NCI-H187 (cell line): ENCODE measurements around the gene MPEG1.

Source experiments
- DNase-seq, 2 experiments: peaks; one replicate each; lab custom pipeline; 2025; lab: John Stamatoyannopoulos, UW

Gene MPEG1

GRCh38 chr11:59212744-59213631 is at the start of gene MPEG1:
MPEG1 (minus strand) TSS chr11:59212927; CDS start chr11:59212865, 62 bp downstream.
- DNase-seq: no peak

- DNase-seq: no peak
Measured at GRCh38 chr11:59262177-59262818, 49.6 kb upstream of the MPEG1 start.

DNA sequence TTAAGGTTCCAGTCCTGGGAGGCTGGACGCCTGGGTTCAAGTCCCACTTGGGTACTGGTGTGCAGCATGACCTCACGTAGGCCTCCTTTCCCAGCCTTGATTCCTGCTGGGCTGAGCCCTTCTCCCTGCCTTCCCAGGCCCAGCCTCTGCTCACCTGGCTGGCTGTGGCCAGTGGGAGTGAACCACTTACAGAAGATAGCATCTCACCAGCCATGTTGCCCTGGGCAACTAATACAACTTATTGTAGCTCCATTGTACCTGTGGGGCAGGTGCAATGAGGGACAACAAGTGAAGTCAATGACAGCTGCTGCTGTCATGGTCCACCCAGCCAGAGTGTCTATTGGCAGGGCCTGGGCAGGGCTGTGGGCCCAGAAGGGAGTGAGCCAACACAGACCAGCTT is 48.4 kb upstream of the MPEG1 start:
- no peak for DNase-seq

DNA sequence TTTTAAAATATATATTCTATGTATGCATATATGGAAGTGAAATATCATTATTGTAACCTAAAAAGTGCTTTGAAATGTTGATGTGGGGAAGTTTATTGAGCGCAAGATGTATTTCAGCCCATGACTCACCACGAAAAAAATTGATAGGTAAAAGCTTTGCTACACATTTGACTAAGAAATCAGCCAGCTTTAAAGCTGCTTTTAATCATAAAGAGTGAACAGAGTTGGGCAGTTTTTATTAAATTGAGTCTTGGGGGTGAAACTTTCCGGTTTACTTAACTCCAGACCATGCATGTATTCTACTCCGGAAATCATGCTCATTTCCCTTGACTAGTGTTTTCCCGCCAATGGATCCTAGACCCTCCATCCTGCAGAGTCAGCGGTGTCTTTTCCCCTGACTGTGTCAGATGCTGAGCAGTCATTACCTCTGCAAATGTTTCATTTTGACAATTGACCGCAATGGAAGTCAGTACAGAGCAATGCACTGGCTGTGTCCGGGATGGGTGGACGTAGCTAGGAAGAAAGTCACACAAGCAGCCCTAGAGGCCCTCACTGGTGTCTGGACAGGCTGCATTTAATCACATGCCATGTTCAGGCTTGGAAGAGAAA is 47.2 kb upstream of the MPEG1 start:
- DNase-seq: no peak

- no peak for DNase-seq
Measured at GRCh38 chr11:59259047-59259446, 46.3 kb upstream of the MPEG1 start.

DNA sequence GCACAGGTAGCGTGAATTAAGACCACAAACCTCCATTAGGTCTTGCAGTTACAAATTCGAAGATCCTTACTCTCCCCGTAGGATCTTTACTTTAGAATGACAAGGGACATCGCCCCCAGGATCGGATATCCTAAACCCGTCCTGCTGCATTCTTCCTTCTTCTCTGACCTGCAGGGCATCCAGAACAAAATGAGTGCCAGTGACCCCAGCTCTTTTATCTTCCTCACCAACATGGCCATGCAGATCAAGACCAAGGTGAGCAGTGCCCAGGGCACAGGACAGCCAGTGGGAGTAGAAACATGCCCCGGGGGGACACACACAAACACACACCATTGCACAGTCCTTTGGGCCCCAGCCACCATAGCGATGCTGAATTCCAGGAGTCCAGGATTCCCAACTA is 42.6 kb upstream of the MPEG1 start:
- no peak for DNase-seq

DNA sequence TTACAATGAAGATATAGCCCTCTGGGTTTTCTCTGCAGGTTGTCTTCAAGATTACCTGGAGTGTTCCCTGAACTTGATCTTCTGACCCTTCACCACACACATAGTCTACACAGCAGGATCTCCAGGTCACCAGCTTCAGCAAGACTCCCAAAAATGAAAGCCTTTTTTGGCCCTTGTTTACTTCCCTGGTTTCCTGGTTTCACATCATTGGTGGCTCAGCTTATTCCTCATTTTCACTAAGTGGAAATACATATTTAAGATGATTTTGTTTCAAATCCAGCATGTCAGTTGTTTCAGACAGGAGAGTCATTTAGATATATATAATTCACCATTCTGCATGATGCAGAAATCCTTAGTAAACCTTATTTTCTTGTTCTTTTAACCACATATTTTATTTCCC is 41.6 kb upstream of the MPEG1 start:
- no peak for DNase-seq

DNA sequence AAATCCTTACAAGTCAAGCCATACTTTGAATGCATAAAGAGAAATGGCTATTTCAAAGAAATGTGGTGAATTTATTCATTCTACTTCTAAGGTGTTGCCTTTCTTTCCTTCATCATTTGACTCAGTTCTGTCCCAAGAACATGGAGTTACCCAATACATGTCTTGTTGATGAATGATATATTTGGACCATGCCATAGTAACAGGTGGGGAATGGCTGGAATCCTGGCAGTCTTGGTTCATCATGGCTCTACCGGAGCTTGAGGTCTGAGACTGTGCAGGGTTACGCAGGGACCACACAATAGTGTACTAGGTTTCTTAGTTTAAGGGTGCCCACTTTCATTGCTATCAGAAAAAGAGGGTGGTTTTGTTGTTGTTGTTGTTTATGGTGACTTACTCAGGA is 40.3 kb upstream of the MPEG1 start:
- DNase-seq: no peak

DNA sequence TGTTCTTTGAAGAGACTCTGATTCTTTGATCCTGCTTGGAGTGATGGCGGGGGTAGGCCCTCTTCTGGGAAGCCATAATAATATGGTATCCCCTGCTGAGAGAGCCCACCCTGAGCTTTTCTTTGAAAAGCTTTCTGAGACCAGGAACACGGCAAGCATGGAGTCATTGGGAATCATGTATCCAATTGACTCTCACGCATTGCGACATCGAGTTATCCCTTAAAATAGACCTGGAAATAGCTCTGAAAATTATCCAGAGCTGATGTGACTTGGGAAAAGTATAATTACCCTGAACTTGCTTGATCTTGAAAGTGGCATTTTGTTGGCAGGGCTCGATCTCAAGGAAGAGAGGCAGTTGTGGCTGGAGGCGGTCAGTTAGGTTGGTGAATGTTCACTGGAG is 36.8 kb upstream of the MPEG1 start:
- no peak for DNase-seq

DNA sequence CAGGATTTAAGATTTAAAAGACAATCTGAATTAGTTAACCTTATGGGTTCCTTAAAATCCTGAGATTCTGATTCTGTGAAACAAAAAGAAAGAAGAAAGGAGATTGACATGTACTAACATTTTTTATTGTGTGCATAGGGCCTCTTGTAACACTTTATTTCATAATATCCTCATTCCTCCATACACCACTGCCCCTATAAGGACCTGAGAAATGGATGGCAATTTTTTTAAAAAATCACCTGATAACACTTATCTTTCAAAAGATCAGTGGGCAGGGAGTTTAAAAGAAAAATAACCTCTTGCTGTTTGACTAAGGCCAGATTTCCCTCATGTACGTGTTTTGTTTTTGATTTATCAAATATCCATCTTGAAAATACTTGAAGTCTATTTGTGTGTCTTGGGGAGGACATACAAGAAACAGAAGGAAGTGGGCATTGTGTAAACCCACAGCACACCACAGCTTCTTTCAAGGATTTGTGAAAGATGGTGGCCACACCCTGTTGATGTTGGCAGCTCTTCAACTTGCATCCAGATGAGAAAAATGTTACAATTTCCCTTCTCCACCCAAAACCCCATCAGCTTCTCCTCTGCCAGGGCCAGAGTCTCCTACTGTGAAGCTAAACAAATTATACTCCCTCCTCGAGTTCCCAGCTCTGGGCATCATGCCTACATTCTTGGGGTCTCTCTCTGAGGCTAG is 35.0 kb upstream of the MPEG1 start:
- no peak for DNase-seq

- no peak for DNase-seq
Measured at GRCh38 chr11:59243633-59244032, 30.9 kb upstream of the MPEG1 start.

GRCh38 chr11:59240322-59240721 is 27.6 kb upstream of the MPEG1 start:
- DNase-seq: no peak

GRCh38 chr11:59226396-59226795 is 13.7 kb upstream of the MPEG1 start:
- no peak for DNase-seq

- no peak for DNase-seq
Measured at GRCh38 chr11:59225017-59225416, 12.3 kb upstream of the MPEG1 start.

DNA sequence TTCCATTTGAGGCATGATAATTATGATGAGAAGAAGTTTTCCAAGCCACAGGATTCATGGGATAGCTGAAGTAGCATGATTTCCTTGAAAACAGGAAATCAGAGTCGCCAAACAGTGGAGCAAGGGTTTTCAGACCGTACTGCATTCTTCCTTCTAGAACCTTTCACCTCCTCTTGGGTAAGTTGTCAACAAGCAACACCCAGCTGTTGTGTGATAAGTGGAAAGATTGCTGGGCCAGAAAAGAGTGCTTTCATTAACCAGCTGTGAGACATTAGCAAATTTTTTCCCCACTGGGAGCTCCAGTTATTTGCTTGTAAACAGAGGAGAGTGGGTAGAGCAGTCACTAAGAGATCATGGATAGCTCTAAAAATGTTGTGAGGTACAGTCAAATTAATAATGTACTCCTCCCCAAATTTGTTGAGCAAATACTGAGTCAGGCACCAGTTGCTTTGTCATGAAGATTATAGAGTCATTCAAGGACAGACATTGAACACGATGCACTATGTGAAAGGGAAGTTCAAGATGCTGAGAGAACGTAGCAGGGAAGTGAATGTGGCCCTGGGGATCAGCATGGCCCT is 11.7 kb upstream of the MPEG1 start:
- DNase-seq: no peak

DNA sequence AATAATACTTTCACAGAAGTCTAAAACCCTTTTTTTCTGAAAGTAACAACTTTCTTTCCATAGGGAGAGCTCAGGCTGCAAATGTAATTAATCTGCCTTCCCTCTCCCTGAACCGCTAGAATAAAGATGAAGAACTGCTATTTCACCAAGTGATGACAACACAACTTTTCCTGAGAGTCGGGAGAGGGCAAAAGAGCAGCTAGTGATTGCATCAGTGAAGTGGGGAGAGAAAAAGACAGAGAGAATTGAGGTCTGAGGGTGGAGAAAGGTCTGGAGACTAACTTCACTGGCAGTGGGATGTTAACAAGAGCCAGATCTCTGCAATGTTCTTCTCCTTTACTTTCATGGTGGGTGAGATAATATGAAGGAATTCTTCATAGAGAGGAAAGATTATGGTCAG is 10.9 kb upstream of the MPEG1 start:
- no peak for DNase-seq

DNA sequence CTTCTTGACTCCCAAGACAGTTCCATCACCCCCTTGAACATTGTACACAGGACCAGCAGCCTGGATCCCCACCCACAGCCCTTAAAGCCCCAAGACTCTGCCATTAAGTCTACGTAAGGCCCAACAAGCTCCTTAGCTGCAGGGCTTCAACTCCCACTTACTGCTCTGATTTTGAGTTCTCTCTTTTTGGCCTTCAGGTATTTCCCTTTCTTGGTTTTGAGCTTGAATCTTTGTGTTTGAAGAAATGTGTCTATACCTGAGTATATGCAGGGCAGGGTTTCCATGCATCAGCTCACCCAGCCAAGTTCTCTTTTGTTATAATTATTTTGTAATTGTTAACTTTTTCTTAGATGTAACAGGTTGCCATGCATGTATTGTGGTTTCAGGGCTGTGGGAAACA is 10.4 kb upstream of the MPEG1 start:
- DNase-seq: no peak

GRCh38 chr11:59222464-59223060 is 9.8 kb upstream of the MPEG1 start:
- no peak for DNase-seq

DNA sequence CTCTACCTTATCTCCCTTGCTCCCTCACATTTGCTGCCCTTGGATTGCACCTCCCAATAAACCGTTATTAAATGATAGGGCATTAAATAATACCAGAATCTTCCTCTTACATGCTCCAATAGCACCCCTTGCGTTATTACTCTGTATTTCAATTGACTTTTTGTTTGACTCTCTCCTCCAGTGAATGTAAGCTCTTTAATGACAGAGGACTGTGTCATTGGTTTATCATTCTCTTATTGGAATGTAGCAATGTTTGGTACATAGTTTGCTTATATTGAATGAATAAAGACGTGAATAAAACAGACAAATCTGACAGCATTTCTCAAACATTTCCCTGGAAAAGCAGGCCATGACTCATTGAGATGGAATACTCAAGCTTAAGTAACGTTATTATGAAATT is 8.7 kb upstream of the MPEG1 start:
- DNase-seq: no peak

DNA sequence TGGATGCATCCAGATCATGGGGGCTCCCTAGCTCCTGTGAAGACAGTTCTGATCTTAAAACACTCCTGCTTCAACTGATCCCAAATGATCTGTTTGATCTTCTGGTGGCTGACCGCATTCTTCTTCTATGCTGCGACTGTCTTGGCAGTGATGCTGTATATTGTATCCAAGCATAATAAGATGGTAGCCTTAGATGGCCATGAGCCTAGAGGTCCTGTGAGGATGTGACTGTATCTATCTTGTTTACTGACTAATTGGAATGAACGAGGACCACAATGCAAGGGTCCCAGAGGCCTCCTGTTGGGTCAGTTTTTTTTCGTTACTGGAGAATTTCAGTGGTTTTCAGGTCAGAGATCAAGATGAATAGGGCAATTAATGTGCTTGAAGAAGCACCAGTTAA is 7.1 kb upstream of the MPEG1 start:
- no peak for DNase-seq

DNA sequence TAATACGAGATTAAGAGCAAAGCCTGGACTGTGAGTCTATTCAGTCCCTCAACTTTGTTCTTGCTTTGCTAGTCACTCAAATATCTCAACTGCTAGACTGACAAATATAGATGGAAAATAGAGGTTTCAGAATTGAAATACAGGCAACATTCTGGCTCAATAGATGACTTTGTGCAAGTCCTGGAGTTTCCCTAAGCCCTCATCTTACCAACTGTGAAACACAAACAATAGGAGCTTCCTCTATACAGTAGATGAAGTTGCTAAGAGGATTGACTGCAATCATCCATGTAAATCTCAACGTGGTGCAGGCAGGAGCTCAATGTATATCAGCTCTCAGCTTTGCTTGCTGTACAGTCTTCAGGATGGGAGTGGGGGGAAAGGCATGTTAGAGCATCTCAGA is 6.2 kb upstream of the MPEG1 start:
- DNase-seq: no peak

DNA sequence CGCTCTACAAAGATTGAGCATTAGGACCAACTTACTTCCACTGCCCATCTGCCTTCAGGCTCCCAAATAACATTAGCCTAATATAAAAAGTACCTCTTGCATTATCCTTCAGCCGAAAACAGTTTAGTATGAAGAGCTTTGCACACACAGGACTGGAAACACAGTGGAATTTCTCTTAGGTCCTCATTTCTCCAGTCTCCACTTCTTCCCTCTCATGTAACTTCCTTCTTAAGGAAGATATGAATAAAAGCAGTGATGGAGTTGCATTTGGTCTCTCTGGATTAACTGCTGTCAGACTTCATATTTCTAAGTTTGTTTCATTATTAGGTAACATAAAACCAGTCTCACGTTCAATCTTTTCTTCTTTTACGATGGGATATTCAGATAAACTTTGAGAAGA is 5.6 kb upstream of the MPEG1 start:
- DNase-seq: no peak
